SK-N-SH treated with all-trans-retinoic acid at 6 μM for 48 hours (cell line): ENCODE data around the gene RNASE7.

Experiments used
- ATAC-seq: fragments of 200-7000 bp; cut with Tn5 transposase; 3 replicates; pipeline ENCODE4 v1.9.1; 2020; ENCODE audit warnings: mild to moderate bottlenecking, moderate library complexity
- BACH2 ChIP-seq: fragments of 250-450 bp; sonication (Bioruptor Pico); IDR thresholded peaks from 2 replicates; pipeline ENCODE4 v1.9.0; 2021; ENCODE audit warnings: mild to moderate bottlenecking, borderline replicate concordance
- ESRRG ChIP-seq: fragments of 250-450 bp; sonication (Bioruptor Pico); IDR thresholded peaks from 2 replicates; pipeline ENCODE4 v1.6.1; 2021; ENCODE audit warnings: mild to moderate bottlenecking
- GLIS3 ChIP-seq: fragments of 250-450 bp; sonication (Bioruptor Pico); IDR thresholded peaks from 2 replicates; pipeline ENCODE4 v1.5.0; 2020; ENCODE audit warnings: mild to moderate bottlenecking, moderate library complexity
- ISL1 ChIP-seq: fragments of 250-450 bp; sonication (Bioruptor Pico); IDR thresholded peaks from 2 replicates; pipeline ENCODE4 v2.1.2; 2022; ENCODE audit warnings: mild to moderate bottlenecking, moderate library complexity
- OSR1 ChIP-seq: fragments of 250-450 bp; sonication (Bioruptor Pico); IDR thresholded peaks from 2 replicates; pipeline ENCODE4 v1.8.0; 2022; ENCODE audit warnings: moderate library complexity, mild to moderate bottlenecking, inconsistent platforms
- PPARA ChIP-seq: fragments of 250-450 bp; sonication (Bioruptor Pico); IDR thresholded peaks from 2 replicates; pipeline ENCODE4 v1.5.0; 2020; ENCODE audit warnings: mild to moderate bottlenecking, borderline replicate concordance
- RARB ChIP-seq: fragments of 250-450 bp; sonication (Bioruptor Pico); IDR thresholded peaks from 2 replicates; pipeline ENCODE4 v1.8.0; 2021; ENCODE audit warnings: mild to moderate bottlenecking, moderate library complexity
- SNAI2 ChIP-seq: fragments of 250-450 bp; sonication (Bioruptor Pico); IDR thresholded peaks from 2 replicates; pipeline ENCODE4 v1.5.0; 2020; ENCODE audit warnings: mild to moderate bottlenecking, moderate library complexity
- TCF4 ChIP-seq: fragments of 250-450 bp; sonication (Bioruptor Pico); IDR thresholded peaks from 2 replicates; pipeline ENCODE4 v1.8.0; 2021; ENCODE audit warnings: mild to moderate bottlenecking, moderate library complexity, borderline replicate concordance
- TOX ChIP-seq: fragments of 250-450 bp; sonication (Bioruptor Pico); IDR thresholded peaks from 2 replicates; pipeline ENCODE4 v1.8.0; 2021; ENCODE audit warnings: mild to moderate bottlenecking, moderate library complexity, borderline replicate concordance
- ZC3H10 ChIP-seq: fragments of 250-450 bp; sonication (Bioruptor Pico); IDR thresholded peaks from 2 replicates; pipeline ENCODE4 v1.5.1; 2021; ENCODE audit warnings: mild to moderate bottlenecking, moderate library complexity
- ZFP3 ChIP-seq: fragments of 250-450 bp; sonication (Bioruptor Pico); IDR thresholded peaks from 2 replicates; pipeline ENCODE4 v1.5.0; 2020; ENCODE audit warnings: mild to moderate bottlenecking, moderate library complexity
- ZFP30 ChIP-seq: fragments of 450-650 bp; formaldehyde crosslinking; IDR thresholded peaks from 2 replicates; pipeline ENCODE4 v1.5.0; 2022; ENCODE audit warnings: mild to moderate bottlenecking, moderate library complexity
- ZNF565 ChIP-seq: fragments of 450-650 bp; formaldehyde crosslinking; conservative IDR thresholded peaks from 2 replicates; pipeline ENCODE4 v1.5.0; 2020; ENCODE audit warnings: low read depth, mild to moderate bottlenecking, moderate library complexity
- ZNF70 ChIP-seq: fragments of 450-650 bp; formaldehyde crosslinking; IDR thresholded peaks from 2 replicates; pipeline ENCODE4 v1.5.0; 2020; ENCODE audit warnings: mild to moderate bottlenecking, moderate library complexity
- ZNF8 ChIP-seq: fragments of 450-650 bp; formaldehyde crosslinking; IDR thresholded peaks from 2 replicates; pipeline ENCODE4 v1.5.0; 2020; ENCODE audit warnings: mild to moderate bottlenecking, moderate library complexity
- TF ChIP-seq, protein P1 (sequence below): fragments of 250-450 bp; sonication (Bioruptor Pico); IDR thresholded peaks from 2 replicates; pipeline ENCODE4 v1.5.1; 2020; ENCODE audit warnings: low read depth, mild to moderate bottlenecking, moderate library complexity
- TF ChIP-seq, protein P2 (sequence below): fragments of 250-450 bp; sonication (Bioruptor Pico); IDR thresholded peaks from 2 replicates; pipeline ENCODE4 v1.8.0; 2021; ENCODE audit warnings: low read depth, mild to moderate bottlenecking, moderate library complexity, borderline replicate concordance
- TF ChIP-seq, protein P3 (sequence below): fragments of 250-450 bp; sonication (Bioruptor Pico); IDR thresholded peaks from 2 replicates; pipeline ENCODE4 v1.5.0; 2020; ENCODE audit warnings: mild to moderate bottlenecking, moderate library complexity
- TF ChIP-seq, protein P4 (sequence below): fragments of 250-450 bp; sonication (Bioruptor Pico); IDR thresholded peaks from 2 replicates; pipeline ENCODE4 v1.5.1; 2021; ENCODE audit warnings: mild to moderate bottlenecking, moderate library complexity
- TF ChIP-seq, protein P5 (sequence below): fragments of 250-450 bp; sonication (Bioruptor Pico); IDR thresholded peaks from 2 replicates; pipeline ENCODE4 v1.8.0; 2020; ENCODE audit warnings: mild to moderate bottlenecking, moderate library complexity, borderline replicate concordance

Gene RNASE7, protein sequence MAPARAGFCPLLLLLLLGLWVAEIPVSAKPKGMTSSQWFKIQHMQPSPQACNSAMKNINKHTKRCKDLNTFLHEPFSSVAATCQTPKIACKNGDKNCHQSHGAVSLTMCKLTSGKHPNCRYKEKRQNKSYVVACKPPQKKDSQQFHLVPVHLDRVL

DNA sequence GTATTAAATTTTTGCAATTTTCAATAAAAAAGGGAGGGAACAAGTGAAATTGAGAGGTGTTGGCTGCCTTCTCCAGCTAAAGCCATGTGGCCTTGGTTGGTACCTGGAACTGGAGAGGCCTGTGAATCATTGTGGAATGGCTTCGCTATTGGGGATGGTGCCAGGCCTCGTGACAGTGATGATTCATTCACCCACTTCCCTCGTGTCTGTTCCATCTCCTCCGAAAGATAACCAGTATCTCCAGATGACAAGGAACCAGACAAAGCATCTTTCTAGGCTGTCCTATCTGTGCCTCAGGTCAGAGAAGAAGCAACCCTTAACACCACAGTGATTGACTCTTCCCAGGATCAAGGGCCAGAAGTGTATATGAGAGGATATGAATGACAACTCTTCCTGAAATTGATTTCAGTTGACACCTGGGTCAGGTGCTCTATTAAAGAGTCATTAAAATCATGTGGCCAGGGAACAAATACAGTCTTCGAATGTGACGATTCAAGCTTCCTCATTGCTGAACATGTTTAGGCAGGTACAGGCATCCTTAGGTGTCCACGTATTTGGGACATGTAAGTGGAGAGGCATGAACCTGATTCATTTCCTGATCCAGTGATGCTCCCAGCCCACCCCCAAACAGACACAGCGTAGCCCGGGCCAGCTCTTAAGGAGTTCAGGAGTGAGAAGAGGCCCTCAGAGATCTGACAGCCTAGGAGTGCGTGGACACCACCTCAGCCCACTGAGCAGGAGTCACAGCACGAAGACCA is at the start of gene RNASE7:
Gene RNASE7 (plus strand): TSS at position 687 of the 758 bp plus-strand sequence. CDS start 631 bp downstream, outside the sequence.
- TF ChIP-seq, protein P1, sequence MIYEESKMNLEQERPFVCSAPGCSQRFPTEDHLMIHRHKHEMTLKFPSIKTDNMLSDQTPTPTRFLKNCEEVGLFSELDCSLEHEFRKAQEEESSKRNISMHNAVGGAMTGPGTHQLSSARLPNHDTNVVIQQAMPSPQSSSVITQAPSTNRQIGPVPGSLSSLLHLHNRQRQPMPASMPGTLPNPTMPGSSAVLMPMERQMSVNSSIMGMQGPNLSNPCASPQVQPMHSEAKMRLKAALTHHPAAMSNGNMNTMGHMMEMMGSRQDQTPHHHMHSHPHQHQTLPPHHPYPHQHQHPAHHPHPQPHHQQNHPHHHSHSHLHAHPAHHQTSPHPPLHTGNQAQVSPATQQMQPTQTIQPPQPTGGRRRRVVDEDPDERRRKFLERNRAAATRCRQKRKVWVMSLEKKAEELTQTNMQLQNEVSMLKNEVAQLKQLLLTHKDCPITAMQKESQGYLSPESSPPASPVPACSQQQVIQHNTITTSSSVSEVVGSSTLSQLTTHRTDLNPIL = no peak
- TF ChIP-seq ZFP30 (CRISPR knock-in tag) (no peak), ZNF8 (CRISPR knock-in tag) (no peak), ZNF70 (no peak), ESRRG (CRISPR knock-in tag) (no peak), GLIS3 (CRISPR knock-in tag) (no peak), SNAI2 (CRISPR knock-in tag) (no peak), ZNF565 (CRISPR knock-in tag) (no peak), TCF4 (no peak), OSR1 (no peak), ZC3H10 (CRISPR knock-in tag) (no peak), ISL1 (CRISPR knock-in tag) (no peak), ZFP3 (CRISPR knock-in tag) (no peak), RARB (CRISPR knock-in tag) (no peak), PPARA (CRISPR knock-in tag) (no peak), TOX (CRISPR knock-in tag) (no peak), BACH2 (CRISPR knock-in tag) (no peak)
- TF ChIP-seq, protein P2, sequence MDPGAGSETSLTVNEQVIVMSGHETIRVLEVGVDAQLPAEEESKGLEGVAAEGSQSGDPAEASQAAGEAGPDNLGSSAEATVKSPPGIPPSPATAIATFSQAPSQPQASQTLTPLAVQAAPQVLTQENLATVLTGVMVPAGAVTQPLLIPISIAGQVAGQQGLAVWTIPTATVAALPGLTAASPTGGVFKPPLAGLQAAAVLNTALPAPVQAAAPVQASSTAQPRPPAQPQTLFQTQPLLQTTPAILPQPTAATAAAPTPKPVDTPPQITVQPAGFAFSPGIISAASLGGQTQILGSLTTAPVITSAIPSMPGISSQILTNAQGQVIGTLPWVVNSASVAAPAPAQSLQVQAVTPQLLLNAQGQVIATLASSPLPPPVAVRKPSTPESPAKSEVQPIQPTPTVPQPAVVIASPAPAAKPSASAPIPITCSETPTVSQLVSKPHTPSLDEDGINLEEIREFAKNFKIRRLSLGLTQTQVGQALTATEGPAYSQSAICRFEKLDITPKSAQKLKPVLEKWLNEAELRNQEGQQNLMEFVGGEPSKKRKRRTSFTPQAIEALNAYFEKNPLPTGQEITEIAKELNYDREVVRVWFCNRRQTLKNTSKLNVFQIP (CRISPR knock-in tag) = no peak
- TF ChIP-seq, protein P3, sequence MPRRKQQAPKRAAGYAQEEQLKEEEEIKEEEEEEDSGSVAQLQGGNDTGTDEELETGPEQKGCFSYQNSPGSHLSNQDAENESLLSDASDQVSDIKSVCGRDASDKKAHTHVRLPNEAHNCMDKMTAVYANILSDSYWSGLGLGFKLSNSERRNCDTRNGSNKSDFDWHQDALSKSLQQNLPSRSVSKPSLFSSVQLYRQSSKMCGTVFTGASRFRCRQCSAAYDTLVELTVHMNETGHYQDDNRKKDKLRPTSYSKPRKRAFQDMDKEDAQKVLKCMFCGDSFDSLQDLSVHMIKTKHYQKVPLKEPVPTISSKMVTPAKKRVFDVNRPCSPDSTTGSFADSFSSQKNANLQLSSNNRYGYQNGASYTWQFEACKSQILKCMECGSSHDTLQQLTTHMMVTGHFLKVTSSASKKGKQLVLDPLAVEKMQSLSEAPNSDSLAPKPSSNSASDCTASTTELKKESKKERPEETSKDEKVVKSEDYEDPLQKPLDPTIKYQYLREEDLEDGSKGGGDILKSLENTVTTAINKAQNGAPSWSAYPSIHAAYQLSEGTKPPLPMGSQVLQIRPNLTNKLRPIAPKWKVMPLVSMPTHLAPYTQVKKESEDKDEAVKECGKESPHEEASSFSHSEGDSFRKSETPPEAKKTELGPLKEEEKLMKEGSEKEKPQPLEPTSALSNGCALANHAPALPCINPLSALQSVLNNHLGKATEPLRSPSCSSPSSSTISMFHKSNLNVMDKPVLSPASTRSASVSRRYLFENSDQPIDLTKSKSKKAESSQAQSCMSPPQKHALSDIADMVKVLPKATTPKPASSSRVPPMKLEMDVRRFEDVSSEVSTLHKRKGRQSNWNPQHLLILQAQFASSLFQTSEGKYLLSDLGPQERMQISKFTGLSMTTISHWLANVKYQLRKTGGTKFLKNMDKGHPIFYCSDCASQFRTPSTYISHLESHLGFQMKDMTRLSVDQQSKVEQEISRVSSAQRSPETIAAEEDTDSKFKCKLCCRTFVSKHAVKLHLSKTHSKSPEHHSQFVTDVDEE (CRISPR knock-in tag) = no peak
- TF ChIP-seq, protein P4, sequence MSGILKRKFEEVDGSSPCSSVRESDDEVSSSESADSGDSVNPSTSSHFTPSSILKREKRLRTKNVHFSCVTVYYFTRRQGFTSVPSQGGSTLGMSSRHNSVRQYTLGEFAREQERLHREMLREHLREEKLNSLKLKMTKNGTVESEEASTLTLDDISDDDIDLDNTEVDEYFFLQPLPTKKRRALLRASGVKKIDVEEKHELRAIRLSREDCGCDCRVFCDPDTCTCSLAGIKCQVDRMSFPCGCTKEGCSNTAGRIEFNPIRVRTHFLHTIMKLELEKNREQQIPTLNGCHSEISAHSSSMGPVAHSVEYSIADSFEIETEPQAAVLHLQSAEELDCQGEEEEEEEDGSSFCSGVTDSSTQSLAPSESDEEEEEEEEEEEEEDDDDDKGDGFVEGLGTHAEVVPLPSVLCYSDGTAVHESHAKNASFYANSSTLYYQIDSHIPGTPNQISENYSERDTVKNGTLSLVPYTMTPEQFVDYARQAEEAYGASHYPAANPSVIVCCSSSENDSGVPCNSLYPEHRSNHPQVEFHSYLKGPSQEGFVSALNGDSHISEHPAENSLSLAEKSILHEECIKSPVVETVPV (CRISPR knock-in tag) = no peak

DNA sequence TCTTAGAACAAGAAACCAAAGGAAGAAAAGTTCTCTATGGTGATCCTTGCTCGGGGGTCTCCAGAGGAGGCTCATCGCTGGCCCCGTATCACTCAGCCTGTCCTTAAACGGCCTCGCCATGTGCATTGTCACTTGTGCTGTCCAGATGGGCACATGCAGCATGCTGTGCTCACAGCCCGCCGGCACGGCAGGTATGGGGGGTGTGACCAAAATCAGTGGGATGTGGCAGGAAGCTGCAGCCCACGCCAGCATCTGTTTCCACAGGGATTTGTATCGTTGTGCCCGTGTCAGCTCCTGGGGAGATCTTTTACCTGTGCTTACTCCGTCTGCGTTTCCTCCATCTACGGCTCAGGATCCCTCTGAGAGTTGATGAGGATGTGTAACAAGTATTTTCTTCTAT is 45.6 kb upstream of the RNASE7 start:
- TF ChIP-seq PPARA (CRISPR knock-in tag) (no peak), ISL1 (CRISPR knock-in tag) (no peak), ESRRG (CRISPR knock-in tag) (no peak), TCF4 (no peak), SNAI2 (CRISPR knock-in tag) (no peak), ZFP3 (CRISPR knock-in tag) (no peak), TOX (CRISPR knock-in tag) (no peak), RARB (CRISPR knock-in tag) (no peak), BACH2 (CRISPR knock-in tag) (no peak), OSR1 (no peak), ZC3H10 (CRISPR knock-in tag) (no peak), ZNF70 (no peak)
- TF ChIP-seq, protein P5, sequence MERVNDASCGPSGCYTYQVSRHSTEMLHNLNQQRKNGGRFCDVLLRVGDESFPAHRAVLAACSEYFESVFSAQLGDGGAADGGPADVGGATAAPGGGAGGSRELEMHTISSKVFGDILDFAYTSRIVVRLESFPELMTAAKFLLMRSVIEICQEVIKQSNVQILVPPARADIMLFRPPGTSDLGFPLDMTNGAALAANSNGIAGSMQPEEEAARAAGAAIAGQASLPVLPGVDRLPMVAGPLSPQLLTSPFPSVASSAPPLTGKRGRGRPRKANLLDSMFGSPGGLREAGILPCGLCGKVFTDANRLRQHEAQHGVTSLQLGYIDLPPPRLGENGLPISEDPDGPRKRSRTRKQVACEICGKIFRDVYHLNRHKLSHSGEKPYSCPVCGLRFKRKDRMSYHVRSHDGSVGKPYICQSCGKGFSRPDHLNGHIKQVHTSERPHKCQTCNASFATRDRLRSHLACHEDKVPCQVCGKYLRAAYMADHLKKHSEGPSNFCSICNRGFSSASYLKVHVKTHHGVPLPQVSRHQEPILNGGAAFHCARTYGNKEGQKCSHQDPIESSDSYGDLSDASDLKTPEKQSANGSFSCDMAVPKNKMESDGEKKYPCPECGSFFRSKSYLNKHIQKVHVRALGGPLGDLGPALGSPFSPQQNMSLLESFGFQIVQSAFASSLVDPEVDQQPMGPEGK (CRISPR knock-in tag) = no peak

More for the DNA sequence above, at the start of gene RNASE7:
- ATAC-seq = peak; percentile 25

More for the DNA sequence above, 45.6 kb upstream of the RNASE7 start:
- no peak for ATAC-seq
